HCT116 (cell line): Measurements from ENCODE around the gene RHCE. TPM values are rescaled to one million over a fixed set of nuclear protein-coding genes. Genes with fewer than 3 reads are reported as not detected.

Experiments used
- ATAC-seq: fragments of 200-7000 bp; cut with Tn5 transposase; 2 replicates; pipeline ENCODE4 v1.9.1; 2020; ENCODE audit warnings: mild to moderate bottlenecking, moderate library complexity
- BruUV-seq: library from RNA; stranded (reverse); fragments of 400-500 nt; replicated peaks from 2 replicates; lab custom pipeline; 2021; lab: Mats Ljungman, UMichigan
- CTCF ChIA-PET: fragments of 300-600 bp; sonication (Branson Sonifier 250); formaldehyde crosslinking; loops from one replicate; lab custom pipeline; 2021; ENCODE audit warnings: antibody characterized with exemption; lab: Charles Lee
- POLR2A ChIA-PET: fragments of 300-600, 350-600 bp; sonication (Branson Sonifier 250); formaldehyde crosslinking; loops from one replicate; lab custom pipeline; 2021; ENCODE audit warnings: antibody characterized with exemption; lab: Charles Lee
- RAD21 ChIA-PET, 2 experiments: fragments of 300-600 bp; sonication (Branson Sonifier 250); formaldehyde crosslinking; loops; one replicate each; lab custom pipeline; 2023; ENCODE audit warnings: low total read pairs in 2 of 2; ENCODE audit not compliant: uncharacterized antibody in 2 of 2, unreplicated experiment in 2 of 2, low non-redundant PET in 1 of 2; lab: Charles Lee
- DNase-seq: peaks from one replicate; pipeline ENCODE4 v3.0.0-alpha.2; 2010; ENCODE audit warnings: low read depth, low spot score
- H2AFZ ChIP-seq: fragments of 200-600 bp; shearing (Covaris generic), sonication (generic); 2 replicates; pipeline ENCODE4 v1.6.1; 2017; ENCODE audit warnings: low read depth, mixed run types, mixed read lengths, antibody characterized with exemption, low read length; ENCODE audit not compliant: poor library complexity, severe bottlenecking
- H3K27ac ChIP-seq: 2 replicates; pipeline ENCODE4 v1.5.1; 2012; ENCODE audit warnings: low read depth, low read length
- H3K27me3 ChIP-seq: fragments of 200-600 bp; sonication (generic); 2 replicates; pipeline ENCODE4 v1.6.1; 2016; ENCODE audit warnings: mixed run types, low read length, mixed read lengths; ENCODE audit not compliant: insufficient read depth
- H3K36me3 ChIP-seq, 2 experiments: fragments of 200-500 bp in 1 of 2; fragments of 200-600 bp in 1 of 2; sonication (Bioruptor generic) in 1 of 2; sonication (generic) in 1 of 2; 2 replicates each; pipeline versions ENCODE4 v1.5.1 to v1.6.1; 2014 to 2016; ENCODE audit warnings: low read length in 2 of 2, inconsistent platforms in 1 of 2, mixed read lengths in 1 of 2, mixed run types in 1 of 2; ENCODE audit not compliant: insufficient read depth in 2 of 2, control insufficient read depth in 1 of 2
- H3K4me1 ChIP-seq, 2 experiments: fragments of 200-600 bp in 1 of 2; sonication (generic) in 1 of 2; 2 replicates each; pipeline versions ENCODE4 v1.5.1 to v1.6.1; 2012 to 2017; ENCODE audit warnings: low read length in 2 of 2, inconsistent platforms in 1 of 2, mild to moderate bottlenecking in 1 of 2, mixed read lengths in 1 of 2, mixed run types in 1 of 2, moderate library complexity in 1 of 2; ENCODE audit not compliant: insufficient read depth in 2 of 2, control insufficient read depth in 1 of 2
- H3K4me2 ChIP-seq: fragments of 200-600 bp; sonication (generic); 2 replicates; pipeline ENCODE4 v1.6.1; 2017; ENCODE audit warnings: mixed run types, low read length, mixed read lengths
- H3K4me3 ChIP-seq, 2 experiments: fragments of 200-600 bp in 1 of 2; sonication (generic) in 1 of 2; replicated peaks in 1 of 2; 2 replicates each; pipeline ENCODE4 v1.5.1; 2011 to 2016; ENCODE audit warnings: low read length in 2 of 2, control low read depth in 1 of 2, low read depth in 1 of 2, mild to moderate bottlenecking in 1 of 2, mixed read lengths in 1 of 2, mixed run types in 1 of 2
- H3K79me2 ChIP-seq: fragments of 200-600 bp; sonication (generic); 2 replicates; pipeline ENCODE4 v1.6.1; 2017; ENCODE audit warnings: mild to moderate bottlenecking, mixed run types, low read length, moderate library complexity, mixed read lengths; ENCODE audit not compliant: insufficient read depth
- H3K9ac ChIP-seq: fragments of 200-600 bp; sonication (generic); 2 replicates; pipeline ENCODE4 v1.6.1; 2016; ENCODE audit warnings: low read length, mixed read lengths
- H3K9me2 ChIP-seq: fragments of 200-600 bp; sonication (generic), shearing (Covaris generic); 2 replicates; pipeline ENCODE4 v1.6.1; 2017; ENCODE audit warnings: mixed run types, mild to moderate bottlenecking, moderate library complexity; ENCODE audit not compliant: insufficient read depth
- H3K9me3 ChIP-seq, 2 experiments: fragments of 200-500 bp in 1 of 2; fragments of 200-600 bp in 1 of 2; sonication (Bioruptor generic) in 1 of 2; sonication (generic) in 1 of 2; 2 replicates each; pipeline ENCODE4 v1.6.1; 2014 to 2017; ENCODE audit warnings: low read length in 2 of 2, mixed read lengths in 2 of 2, inconsistent platforms in 1 of 2, low read depth in 1 of 2, mild to moderate bottlenecking in 1 of 2, mixed run types in 1 of 2, moderate library complexity in 1 of 2; ENCODE audit not compliant: control insufficient read depth in 1 of 2, insufficient read depth in 1 of 2
- H4K20me1 ChIP-seq: fragments of 200-600 bp; sonication (generic), shearing (Covaris generic); 2 replicates; pipeline ENCODE4 v1.6.1; 2017; ENCODE audit warnings: mixed run types, mild to moderate bottlenecking, moderate library complexity; ENCODE audit not compliant: insufficient read depth
- TCF7L2 ChIP-seq: IDR thresholded peaks from 2 replicates; pipeline ENCODE4 v1.7.0; 2011; ENCODE audit warnings: borderline replicate concordance, inconsistent platforms; ENCODE audit not compliant: insufficient read depth, insufficient read length; ENCODE audit errors: extremely low read depth
- ZBTB33 ChIP-seq: IDR thresholded peaks from 2 replicates; pipeline ENCODE4 v1.6.1; 2011; ENCODE audit warnings: mild to moderate bottlenecking, low read length, moderate library complexity; ENCODE audit not compliant: insufficient replicate concordance; ENCODE audit errors: extremely low read depth
- ZFX ChIP-seq: fragments of 450-650 bp; IDR thresholded peaks from 2 replicates; pipeline ENCODE4 v1.6.1; 2017
- intact Hi-C: fragments of 100-400 bp; cut with micrococcal nuclease; formaldehyde crosslinking; loops from 2 replicates; pipeline ENCODE4 v1.10.0; 2022
- total RNA-seq: library from RNA; stranded (reverse); gene quantifications from one replicate; pipeline ENCODE4 v1.2.1, GENCODE V29; 2021; ENCODE audit not compliant: unreplicated experiment

RHCE gene
- total RNA-seq, 1 experiment from 2014 or later, result 0.64 TPM

- Histone ChIP-seq H2AFZ (no peak overlapping the region), H3K4me2 (peak overlapping the region; percentile 85), H4K20me1 (no peaks in the 10 kb centered on the region), H3K4me1 (peaks cover 8 to 14% of the 10 kb centered on the region in 2 experiments; a peak in 3 of 4 replicates), H3K9me3 (no peaks in the 10 kb centered on the region), H3K4me3 (peak overlapping the region; percentile 57 to 71), H3K79me2 (no peaks in the 10 kb centered on the region), H3K9me2 (no peaks in the 10 kb centered on the region), H3K9ac (peak overlapping the region; percentile 63), H3K27ac (peak overlapping the region; percentile 55; the same call in 1 of the 2 replicates), H3K36me3 (no peaks in the 10 kb centered on the region), H3K27me3 (no peaks in the 10 kb centered on the region)
- CTCF ChIA-PET, result interaction anchor here (0.7 to 1.3 kb wide), 2 partner anchors 20 to 73 kb away, joined by 4 read pairs; no protein-coding TSS in a partner anchor
- RAD21 ChIA-PET, result no interaction called here
- peak; percentile 13 for TF ChIP-seq TCF7L2
- TF ChIP-seq ZFX, result peak; percentile 91
- TF ChIP-seq ZBTB33, result no peak
- DNase-seq (peak; percentile 8), ATAC-seq (peak; percentile 29)
- POLR2A ChIA-PET, result interaction anchor here (1.0 to 1.2 kb wide), 4 partner anchors 9 to 184 kb away, joined by 3 read pairs; partner anchors contain the start of gene RSRP1
- BruUV-seq, result no TSS peak
- intact Hi-C loops, result no loop called here
These were observed 10.6 kb upstream of the RHCE start for GRCh38 chr1:25430967-25431881.
